Medulla oblongata (tissue), 1 donor: ENCODE results near the gene LGR6.

Experiments used
- DNase-seq: peaks from one replicate; pipeline ENCODE4 v3.0.0-alpha.2; 2015; ENCODE audit errors: extremely low spot score

The LGR6 gene

DNA sequence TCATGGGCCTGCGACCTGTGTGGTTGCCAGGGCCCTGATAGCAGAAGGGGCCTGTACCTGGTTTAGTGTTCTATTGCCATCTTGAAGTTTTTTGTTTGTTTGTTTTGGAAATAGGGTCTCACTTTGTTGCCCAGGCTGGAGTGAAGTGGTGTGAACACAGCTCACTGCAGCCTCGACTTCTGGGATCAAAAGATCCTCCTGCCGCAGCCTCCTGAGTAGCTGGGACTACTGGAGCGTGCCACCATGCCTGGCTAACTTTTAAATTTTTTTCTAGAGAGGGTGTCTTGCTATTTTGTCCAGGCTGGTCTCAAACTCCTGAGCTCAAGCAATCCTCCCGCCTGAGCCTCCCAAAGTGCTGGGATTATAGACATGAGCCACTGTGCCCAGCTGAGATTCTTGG is 75.2 kb downstream of the LGR6 start:
- no peak for DNase-seq

GRCh38 chr1:202270871-202271326 is 77.3 kb downstream of the LGR6 start:
- DNase-seq, result no peak

- no peak for DNase-seq
Observed at GRCh38 chr1:202272103-202272845, 78.7 kb downstream of the LGR6 start.

DNA sequence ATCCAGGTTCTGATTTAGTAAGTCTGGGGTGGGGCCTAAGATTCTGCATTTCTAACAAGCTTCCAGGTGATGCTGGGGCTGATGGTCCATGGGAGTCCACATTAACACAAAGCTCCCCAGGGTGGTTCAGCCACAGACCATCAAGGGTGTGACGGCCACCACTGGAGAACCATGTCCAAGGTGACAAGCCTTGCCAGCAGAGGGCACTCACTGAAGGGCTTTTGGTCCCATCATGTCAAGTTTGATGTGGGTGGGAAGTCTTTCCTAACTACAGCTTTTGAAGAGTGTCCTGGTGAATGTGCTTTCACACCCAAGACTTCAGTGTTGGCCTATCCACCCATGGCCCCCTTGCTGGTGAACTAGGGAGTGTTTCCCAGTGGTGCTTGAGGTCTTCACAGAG is 81.0 kb downstream of the LGR6 start:
- DNase-seq, result peak; percentile 32

DNA sequence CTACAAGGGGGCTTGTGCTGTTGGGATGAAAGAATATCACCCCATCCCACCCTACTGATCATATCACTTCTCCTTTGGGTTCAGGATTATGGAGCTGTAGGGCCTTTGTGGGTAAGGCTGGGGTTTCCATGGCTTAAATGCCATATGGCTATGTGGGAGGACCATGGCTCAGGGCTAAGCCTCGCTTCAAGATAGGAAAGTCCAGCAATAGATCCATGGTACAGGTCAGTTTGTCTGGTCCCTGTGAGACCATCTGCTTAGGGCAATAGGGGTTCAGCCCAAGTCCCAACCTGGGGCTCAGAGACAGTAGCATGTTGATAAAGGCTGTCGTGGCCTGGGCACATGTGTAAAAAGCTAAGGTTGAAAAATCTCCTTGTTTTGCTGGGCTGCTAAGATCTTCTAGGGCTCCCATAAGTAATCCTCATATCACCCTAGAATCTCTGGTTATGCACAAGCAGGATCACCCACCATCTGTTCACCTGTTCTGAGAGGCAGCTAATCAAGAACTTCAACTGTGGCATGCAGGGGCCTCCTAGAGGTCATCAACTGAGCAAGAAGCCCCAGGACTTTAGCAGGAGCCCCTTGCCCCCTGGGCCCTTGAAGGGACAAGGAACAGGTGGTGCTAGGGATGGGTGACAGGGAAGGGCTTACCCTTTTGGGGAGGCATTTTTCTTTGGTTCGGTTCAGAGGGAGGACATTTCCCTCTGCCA is 81.6 kb downstream of the LGR6 start:
- DNase-seq, result no peak

GRCh38 chr1:202276081-202276715 is 82.6 kb downstream of the LGR6 start:
- DNase-seq, result no peak

GRCh38 chr1:202276920-202277319 is 83.3 kb downstream of the LGR6 start:
- no peak for DNase-seq

DNA sequence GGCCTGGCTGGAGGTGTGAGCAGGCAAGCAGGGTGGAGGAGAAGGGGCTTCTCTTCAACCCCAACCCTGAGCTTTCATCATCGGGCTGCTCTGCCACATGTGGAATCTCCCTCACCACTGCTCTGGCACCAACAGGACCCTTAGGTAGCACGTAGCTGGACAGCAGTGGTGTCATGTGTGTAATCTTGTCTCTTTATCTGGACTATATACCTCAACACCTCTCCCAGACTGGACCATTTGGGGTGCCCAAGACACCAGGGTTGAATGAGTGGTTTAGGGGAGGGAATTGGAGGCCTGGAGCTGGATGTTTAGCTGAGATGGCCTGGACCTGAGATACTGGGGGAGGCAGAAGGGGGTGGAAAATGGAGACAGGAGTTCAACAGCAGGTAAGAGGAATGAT is 85.2 kb downstream of the LGR6 start:
- no peak for DNase-seq

DNA sequence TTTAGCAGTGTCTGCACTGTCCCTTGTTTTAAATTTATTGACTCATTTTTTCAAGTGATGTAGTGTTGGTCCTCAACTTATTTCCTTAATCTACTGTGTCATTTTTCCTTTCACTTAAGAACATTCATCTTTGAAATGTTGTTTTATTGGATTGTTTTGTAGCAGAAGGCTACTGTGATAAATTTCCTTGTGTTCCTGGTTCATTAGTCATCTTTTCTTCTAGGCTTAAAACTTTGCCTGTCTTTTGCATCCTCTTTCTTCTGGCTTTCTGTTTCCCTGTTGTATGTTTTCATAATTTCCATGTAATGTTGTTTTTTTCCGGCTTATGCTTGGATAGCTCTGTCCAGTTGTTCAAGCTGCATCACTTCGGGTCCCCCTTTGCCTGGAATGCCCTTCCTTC is 86.2 kb downstream of the LGR6 start:
- DNase-seq, result no peak

DNA sequence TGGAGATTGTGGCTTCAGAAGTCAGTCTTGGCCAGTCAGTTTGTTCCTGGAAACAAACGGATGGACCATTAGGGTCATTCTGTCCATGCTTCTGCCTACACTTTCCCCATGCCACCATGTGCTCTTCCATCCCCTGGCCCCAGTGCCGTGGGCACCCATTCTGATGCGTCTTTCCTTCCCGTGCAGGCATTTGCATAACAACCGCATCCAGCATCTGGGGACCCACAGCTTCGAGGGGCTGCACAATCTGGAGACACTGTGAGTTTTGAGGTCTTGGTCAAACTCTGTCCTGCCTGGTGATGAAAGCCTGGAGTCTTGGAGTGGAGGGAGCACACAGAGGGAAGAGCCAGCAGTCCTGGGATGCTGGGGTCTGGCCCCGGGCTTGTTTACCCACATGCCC is 87.0 kb downstream of the LGR6 start:
- DNase-seq, result no peak

DNA sequence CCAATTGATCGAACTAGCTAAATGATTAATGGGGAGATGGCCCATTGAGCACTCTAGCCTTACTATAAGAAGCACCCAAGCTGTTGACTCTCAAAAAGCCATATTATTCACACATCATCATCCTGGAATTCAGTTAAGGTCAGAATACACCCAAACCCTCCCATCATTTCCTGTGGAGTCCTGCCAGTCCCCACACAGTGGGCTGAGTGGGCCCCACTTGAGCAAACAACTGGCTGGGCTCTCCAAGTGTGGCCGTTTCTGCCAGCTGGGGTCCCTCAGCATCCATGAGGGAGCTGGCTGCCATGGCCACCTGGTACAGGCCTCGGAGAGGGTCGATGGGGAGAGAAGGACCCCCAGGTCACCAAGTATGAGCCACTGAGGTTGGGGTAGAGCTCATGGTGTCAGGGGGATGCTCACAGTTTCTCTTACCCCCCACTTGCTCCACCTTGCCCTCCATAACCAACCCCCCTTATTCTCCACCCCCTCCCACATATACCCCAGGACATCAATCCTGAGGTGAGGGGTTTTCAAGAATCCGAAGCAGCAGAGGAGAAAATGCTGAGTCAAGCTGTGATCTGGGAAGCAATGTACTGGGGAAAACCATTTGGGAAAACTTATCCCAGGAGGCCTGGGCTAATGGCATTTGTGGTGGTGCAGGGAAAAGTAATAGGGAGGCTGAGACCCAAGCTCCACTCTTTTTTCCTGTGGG is 87.9 kb downstream of the LGR6 start:
- no peak for DNase-seq

GRCh38 chr1:202282025-202282371 is 88.4 kb downstream of the LGR6 start:
- no peak for DNase-seq

GRCh38 chr1:202282596-202283283 is 89.1 kb downstream of the LGR6 start:
- no peak for DNase-seq

DNA sequence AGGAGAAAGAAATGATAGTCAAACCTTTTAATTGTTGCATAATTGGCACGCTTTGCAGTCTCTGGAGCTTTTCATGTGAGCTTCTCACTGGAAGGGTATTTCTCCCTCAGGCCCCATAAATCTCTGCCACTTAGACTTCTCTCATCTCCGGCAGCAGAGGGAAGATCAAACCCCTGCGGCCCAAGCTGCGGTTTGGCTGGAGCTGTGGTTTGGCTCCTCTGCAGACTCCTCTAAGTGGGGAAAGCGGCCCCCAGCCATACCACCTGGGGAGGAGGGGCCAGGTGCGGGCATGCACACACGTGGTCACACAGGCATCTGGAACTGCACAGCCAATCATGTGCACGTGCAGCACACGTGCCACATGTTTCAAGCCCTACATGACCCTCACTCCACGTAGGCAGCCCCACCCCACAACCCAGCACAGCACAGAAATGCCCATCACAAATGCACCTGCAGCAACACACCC is 89.8 kb downstream of the LGR6 start:
- no peak for DNase-seq

- no peak for DNase-seq
Observed at GRCh38 chr1:202283991-202284390, 90.4 kb downstream of the LGR6 start.

GRCh38 chr1:202285908-202286307 is 92.3 kb downstream of the LGR6 start:
- DNase-seq, result no peak

DNA sequence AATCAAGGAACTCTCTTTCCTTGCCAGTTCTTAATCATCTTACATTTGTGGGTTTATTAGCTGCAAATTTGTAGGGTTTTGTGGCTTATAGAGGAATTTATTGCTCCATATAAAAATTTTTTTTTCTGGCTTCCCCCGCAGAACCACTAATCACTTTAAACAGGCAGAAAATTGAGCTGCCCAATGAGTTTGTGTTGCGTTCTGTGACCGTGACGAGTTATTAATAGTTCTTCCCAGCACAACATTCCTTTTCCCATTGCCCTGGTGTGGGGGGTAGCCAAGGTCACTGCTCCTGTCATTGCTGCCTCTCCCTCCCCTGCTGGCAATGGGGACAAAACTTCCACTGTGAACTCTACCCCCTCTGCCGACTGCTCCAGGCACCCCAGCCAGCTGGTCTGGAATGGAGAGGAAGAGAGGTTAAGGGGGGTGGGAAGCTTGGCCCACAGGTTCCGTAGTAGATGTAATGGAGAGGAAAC is 93.1 kb downstream of the LGR6 start:
- no peak for DNase-seq

GRCh38 chr1:202287196-202287595 is 93.6 kb downstream of the LGR6 start:
- no peak for DNase-seq

DNA sequence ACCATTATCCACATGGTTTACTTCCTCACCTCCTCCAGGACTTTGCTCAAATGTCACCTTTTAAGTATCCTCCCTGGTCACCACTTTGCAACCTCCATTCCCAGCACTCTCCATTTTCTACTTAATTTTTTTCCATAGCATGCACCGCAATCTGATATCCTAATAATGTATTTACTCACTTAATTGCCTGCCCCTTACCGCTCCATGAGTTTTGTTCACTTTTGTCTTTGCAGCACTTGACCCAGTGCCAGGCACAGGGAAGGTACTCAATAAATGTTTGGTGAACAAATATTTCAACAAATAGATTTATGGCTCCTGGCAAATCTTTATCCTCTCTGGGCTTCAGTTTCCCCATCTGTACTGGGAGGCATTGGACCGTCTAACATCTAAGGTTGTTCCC is 94.6 kb downstream of the LGR6 start:
- no peak for DNase-seq

GRCh38 chr1:202289009-202289408 is 95.4 kb downstream of the LGR6 start:
- DNase-seq, result peak; percentile 33

DNA sequence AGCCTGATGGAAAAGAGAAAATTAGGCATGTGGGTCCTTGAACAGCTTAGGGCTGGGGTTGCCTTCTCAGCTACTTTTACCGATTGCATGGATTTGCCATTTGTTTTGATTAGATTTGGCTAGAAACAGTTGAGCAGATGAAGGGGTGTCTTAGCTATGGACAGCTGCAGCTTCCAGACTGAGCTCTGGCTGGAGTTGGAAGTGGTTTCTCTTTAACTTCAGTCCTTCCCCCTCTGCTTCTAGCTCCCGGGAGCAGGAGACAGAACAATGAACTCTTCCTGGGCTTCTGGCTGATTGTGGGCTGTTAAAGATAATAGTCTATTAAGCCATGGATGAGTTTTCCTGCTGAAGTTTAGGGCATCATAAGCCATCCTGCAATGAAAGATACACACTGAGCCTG is 97.4 kb downstream of the LGR6 start:
- DNase-seq, result no peak
